ENCODE results near the gene ABLIM3. TPM values are rescaled to one million over a fixed set of nuclear protein-coding genes. Genes with fewer than 3 reads are reported as not detected.

ABLIM3 gene
- total and polyA plus RNA-seq, 9 of the 15 experiments (the other 6 are each of a cell fraction or from before 2014, with no cell fraction given) = 0.03 to 0.38 (median 0.11) TPM

DNA sequence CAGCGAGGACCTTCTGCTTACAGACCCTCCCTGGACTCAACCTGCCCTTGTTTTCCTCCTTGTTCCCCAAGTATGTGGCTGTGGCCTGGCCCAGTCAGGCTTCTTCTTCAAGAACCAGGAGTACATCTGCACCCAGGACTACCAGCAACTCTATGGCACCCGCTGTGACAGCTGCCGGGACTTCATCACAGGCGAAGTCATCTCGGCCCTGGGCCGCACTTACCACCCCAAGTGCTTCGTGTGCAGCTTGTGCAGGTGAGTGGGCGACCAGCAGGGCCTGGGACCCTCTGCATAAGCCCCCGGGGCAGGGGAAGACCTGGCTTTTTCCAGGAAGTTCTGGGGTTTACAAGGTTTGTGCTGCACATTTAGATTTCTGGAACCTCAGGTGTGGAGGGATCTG is 56.9 kb downstream of the ABLIM3 start (continued):
- TF ChIP-seq, protein P1, sequence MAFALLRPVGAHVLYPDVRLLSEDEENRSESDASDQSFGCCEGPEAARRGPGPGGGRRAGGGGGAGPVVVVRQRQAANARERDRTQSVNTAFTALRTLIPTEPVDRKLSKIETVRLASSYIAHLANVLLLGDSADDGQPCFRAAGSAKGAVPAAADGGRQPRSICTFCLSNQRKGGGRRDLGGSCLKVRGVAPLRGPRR (CRISPR knock-in tag; IDR thresholded peaks at IDR 0.05) = no peak
- TF ChIP-seq CC2D1A (IDR thresholded peaks at IDR 0.05) = no peak
- no peak for TF ChIP-seq NR4A1 (CRISPR knock-in tag; IDR thresholded peaks at IDR 0.05)
- TF ChIP-seq NR4A1 (tag; IDR thresholded peaks at IDR 0.05) = no peak
- TF ChIP-seq ZBTB8A (IDR thresholded peaks at IDR 0.05; ENCODE audit: partially characterized antibody) = no peak
- TF ChIP-seq SMARCA5 (IDR thresholded peaks at IDR 0.05) = no peak
- no peak for TF ChIP-seq MECOM (CRISPR knock-in tag; IDR thresholded peaks at IDR 0.05)
- no peak for TF ChIP-seq STAT5B (CRISPR knock-in tag; IDR thresholded peaks at IDR 0.05)

DNA sequence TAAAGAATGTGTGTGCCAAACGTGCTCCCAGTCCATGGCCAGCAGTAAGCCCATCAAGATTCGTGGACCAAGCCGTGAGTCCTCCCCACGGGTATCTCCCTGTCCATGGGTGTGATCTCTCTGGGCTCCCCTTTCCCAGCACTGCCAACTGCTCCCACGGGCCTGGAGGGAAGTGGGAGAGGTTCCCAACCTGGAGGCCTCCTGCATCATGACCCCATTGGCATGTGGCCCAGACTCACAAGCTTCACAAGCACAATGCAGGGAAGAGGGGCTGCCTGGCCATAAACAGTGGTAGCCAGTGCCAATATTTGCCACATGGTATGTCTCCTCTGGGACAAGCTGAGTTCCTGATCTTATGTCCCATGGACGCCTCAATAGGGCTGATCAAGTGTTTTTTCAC is 59.1 kb downstream of the ABLIM3 start:
- 0 out of 2 replicates have a peak, but pooled peaks cover 7% of the 10 kb centered on the region for H4K20me1 ChIP-seq (replicated peaks; ENCODE audit: control insufficient read depth, insufficient read depth, low read length)
- H3K27ac ChIP-seq (ENCODE audit: extremely low read depth, low read depth, low read length) = no peak overlapping the region
- BruUV-seq (replicated peaks) = no TSS peak
- POLR2A ChIA-PET = no interaction called here
- no peaks in the 10 kb centered on the region for H3K79me2 ChIP-seq (ENCODE audit: control insufficient read depth, insufficient read depth, low read length)
- no peaks in the 10 kb centered on the region for H3K9me3 ChIP-seq (replicated peaks; ENCODE audit: control insufficient read depth, insufficient read depth, low read depth, low read length)
- H3K27me3 ChIP-seq (ENCODE audit: control insufficient read depth in 2 of 2, insufficient read depth in 2 of 2, low read length in 2 of 2) = peaks cover 0 to 16% of the 10 kb centered on the region in 2 experiments; a peak in 2 of 5 replicates
- CTCF ChIA-PET (ENCODE audit: low intra/inter-chr PET ratio) = no interaction called here
- intact Hi-C loops (cut with micrococcal nuclease) = no loop called here
- H3K36me3 ChIP-seq (ENCODE audit: control insufficient read depth, insufficient read depth, low read length) = no peaks in the 10 kb centered on the region
- H3K4me3 ChIP-seq = no peak overlapping the region
- H2AFZ ChIP-seq (ENCODE audit: low read depth, low read length) = no peak overlapping the region
- 1% methylated on average over 6 of the region's 6 CpGs for WGBS (ENCODE audit: insufficient coverage, low coverage, missing lambda C conversion rate)
- FAIRE-seq = no peak
- no peak for DNase-seq (ENCODE audit: extremely low read depth in 1 of 4, low spot score in 3 of 4)
- peaks cover 4% of the 10 kb centered on the region for H3K9me1 ChIP-seq (ENCODE audit: control insufficient read depth, insufficient read depth, low read length)
- ATAC-seq = no peak
- in situ Hi-C loops (cut with MboI) = no loop called here
- no peak overlapping the region for H3K9ac ChIP-seq (ENCODE audit: insufficient read depth in 1 of 2, low read depth in 2 of 2, low read length in 2 of 2)
- no peaks in the 10 kb centered on the region for H3K4me1 ChIP-seq (replicated peaks in 1 of 2; ENCODE audit: control insufficient read depth in 2 of 2, insufficient read depth in 2 of 2, low read length in 2 of 2)
- no peak overlapping the region for H3K4me2 ChIP-seq (ENCODE audit: insufficient read depth, low read length)
- TF ChIP-seq POLR2A (conservative IDR thresholded peaks at IDR 0.05) (no peak), TFAM (CRISPR knock-in tag; conservative IDR thresholded peaks at IDR 0.05) (no peak), ETV1 (tag; conservative IDR thresholded peaks at IDR 0.05; ENCODE audit: low read depth) (no peak), ZNF561 (CRISPR knock-in tag; conservative IDR thresholded peaks at IDR 0.05) (no peak), BDP1 (IDR thresholded peaks at IDR 0.05; ENCODE audit: insufficient read depth, insufficient read length) (no peak), PCBP1 (IDR thresholded peaks at IDR 0.05; ENCODE audit: low read depth, low read length, poor library complexity, severe bottlenecking) (no peak)
- TF ChIP-seq, protein P2, sequence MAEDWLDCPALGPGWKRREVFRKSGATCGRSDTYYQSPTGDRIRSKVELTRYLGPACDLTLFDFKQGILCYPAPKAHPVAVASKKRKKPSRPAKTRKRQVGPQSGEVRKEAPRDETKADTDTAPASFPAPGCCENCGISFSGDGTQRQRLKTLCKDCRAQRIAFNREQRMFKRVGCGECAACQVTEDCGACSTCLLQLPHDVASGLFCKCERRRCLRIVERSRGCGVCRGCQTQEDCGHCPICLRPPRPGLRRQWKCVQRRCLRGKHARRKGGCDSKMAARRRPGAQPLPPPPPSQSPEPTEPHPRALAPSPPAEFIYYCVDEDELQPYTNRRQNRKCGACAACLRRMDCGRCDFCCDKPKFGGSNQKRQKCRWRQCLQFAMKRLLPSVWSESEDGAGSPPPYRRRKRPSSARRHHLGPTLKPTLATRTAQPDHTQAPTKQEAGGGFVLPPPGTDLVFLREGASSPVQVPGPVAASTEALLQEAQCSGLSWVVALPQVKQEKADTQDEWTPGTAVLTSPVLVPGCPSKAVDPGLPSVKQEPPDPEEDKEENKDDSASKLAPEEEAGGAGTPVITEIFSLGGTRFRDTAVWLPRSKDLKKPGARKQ (CRISPR knock-in tag; IDR thresholded peaks at IDR 0.05) = no peak
- TF ChIP-seq, protein P3, sequence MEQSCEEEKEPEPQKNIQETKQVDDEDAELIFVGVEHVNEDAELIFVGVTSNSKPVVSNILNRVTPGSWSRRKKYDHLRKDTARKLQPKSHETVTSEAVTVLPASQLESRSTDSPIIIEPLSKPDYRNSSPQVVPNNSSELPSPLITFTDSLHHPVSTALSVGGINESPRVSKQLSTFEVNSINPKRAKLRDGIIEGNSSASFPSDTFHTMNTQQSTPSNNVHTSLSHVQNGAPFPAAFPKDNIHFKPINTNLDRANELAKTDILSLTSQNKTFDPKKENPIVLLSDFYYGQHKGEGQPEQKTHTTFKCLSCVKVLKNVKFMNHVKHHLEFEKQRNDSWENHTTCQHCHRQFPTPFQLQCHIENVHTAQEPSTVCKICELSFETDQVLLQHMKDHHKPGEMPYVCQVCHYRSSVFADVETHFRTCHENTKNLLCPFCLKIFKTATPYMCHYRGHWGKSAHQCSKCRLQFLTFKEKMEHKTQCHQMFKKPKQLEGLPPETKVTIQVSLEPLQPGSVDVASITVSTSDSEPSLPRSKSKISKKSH (CRISPR knock-in tag; IDR thresholded peaks at IDR 0.05) = no peak
- TF ChIP-seq, protein P4, sequence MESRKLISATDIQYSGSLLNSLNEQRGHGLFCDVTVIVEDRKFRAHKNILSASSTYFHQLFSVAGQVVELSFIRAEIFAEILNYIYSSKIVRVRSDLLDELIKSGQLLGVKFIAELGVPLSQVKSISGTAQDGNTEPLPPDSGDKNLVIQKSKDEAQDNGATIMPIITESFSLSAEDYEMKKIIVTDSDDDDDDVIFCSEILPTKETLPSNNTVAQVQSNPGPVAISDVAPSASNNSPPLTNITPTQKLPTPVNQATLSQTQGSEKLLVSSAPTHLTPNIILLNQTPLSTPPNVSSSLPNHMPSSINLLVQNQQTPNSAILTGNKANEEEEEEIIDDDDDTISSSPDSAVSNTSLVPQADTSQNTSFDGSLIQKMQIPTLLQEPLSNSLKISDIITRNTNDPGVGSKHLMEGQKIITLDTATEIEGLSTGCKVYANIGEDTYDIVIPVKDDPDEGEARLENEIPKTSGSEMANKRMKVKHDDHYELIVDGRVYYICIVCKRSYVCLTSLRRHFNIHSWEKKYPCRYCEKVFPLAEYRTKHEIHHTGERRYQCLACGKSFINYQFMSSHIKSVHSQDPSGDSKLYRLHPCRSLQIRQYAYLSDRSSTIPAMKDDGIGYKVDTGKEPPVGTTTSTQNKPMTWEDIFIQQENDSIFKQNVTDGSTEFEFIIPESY (CRISPR knock-in tag; IDR thresholded peaks at IDR 0.05) = no peak

All from K562 (cell line).